ENCODE data around the gene NFIC.
"Not testable (repeated sequence)": the region's sequence is repeated elsewhere in the genome, so short reads cannot be mapped to it uniquely, and the experiment has no call there.

Gene NFIC

GRCh38 chr19:3373971-3374368 lies 7.6 kb downstream of the NFIC start:
- no peak for DNase-seq (ENCODE audit: low spot score)

- no peak for DNase-seq (ENCODE audit: low spot score)
These were observed 8.2 kb downstream of the NFIC start for GRCh38 chr19:3374369-3375112.

GRCh38 chr19:3375221-3376090 lies 9.1 kb downstream of the NFIC start:
- peak; percentile 91 for DNase-seq (ENCODE audit: low spot score)

- DNase-seq (ENCODE audit: low spot score) = not testable (repeated sequence)
These were observed 9.7 kb downstream of the NFIC start for GRCh38 chr19:3376091-3376455.

GRCh38 chr19:3378352-3379150 lies 12.2 kb downstream of the NFIC start:
- DNase-seq (ENCODE audit: low spot score) = no peak

GRCh38 chr19:3380829-3381228 lies 14.4 kb downstream of the NFIC start:
- no peak for DNase-seq (ENCODE audit: low spot score)

GRCh38 chr19:3381701-3382372 lies 15.5 kb downstream of the NFIC start:
- no peak for DNase-seq (ENCODE audit: low spot score)

GRCh38 chr19:3382460-3383100 lies 16.2 kb downstream of the NFIC start:
- no peak for DNase-seq (ENCODE audit: low spot score)

GRCh38 chr19:3383121-3383722 lies 16.8 kb downstream of the NFIC start:
- DNase-seq (ENCODE audit: low spot score) = no peak

- DNase-seq (ENCODE audit: low spot score) = peak; percentile 44
These were observed 20.3 kb downstream of the NFIC start for GRCh38 chr19:3386447-3387234.

GRCh38 chr19:3387645-3388589 lies 21.5 kb downstream of the NFIC start:
- peak; percentile 94 for DNase-seq (ENCODE audit: low spot score)

- DNase-seq (ENCODE audit: low spot score) = no peak
These were observed 23.0 kb downstream of the NFIC start for GRCh38 chr19:3389446-3389778.

- DNase-seq (ENCODE audit: low spot score) = no peak
These were observed 23.5 kb downstream of the NFIC start for GRCh38 chr19:3389876-3390371.

GRCh38 chr19:3391911-3392310 lies 25.5 kb downstream of the NFIC start:
- not testable (repeated sequence) for DNase-seq (ENCODE audit: low spot score)

GRCh38 chr19:3392480-3392879 lies 26.1 kb downstream of the NFIC start:
- DNase-seq (ENCODE audit: low spot score) = no peak

GRCh38 chr19:3396881-3397265 lies 30.5 kb downstream of the NFIC start:
- DNase-seq (ENCODE audit: low spot score) = no peak

- peak; percentile 69 for DNase-seq (ENCODE audit: low spot score)
These were observed 31.1 kb downstream of the NFIC start for GRCh38 chr19:3397266-3398022.

Measured in globus pallidus (tissue), 1 donor.